DOHH2 (cell line): Measurements from ENCODE around the gene FBN1.

Source experiments
- H3F3A ChIP-seq: fragments of 200-600 bp; sonication (generic), shearing (Covaris generic); 2 replicates; pipeline ENCODE4 v1.6.0; 2016; ENCODE audit warnings: antibody characterized with exemption, mild to moderate bottlenecking; ENCODE audit not compliant: control insufficient read depth, insufficient read depth
- H3K27ac ChIP-seq: fragments of 200-600 bp; sonication (generic); 2 replicates; pipeline ENCODE4 v1.5.1; 2014; ENCODE audit warnings: low read depth, mild to moderate bottlenecking, low read length, moderate library complexity
- H3K27me3 ChIP-seq: fragments of 200-600 bp; sonication (generic); 2 replicates; pipeline ENCODE4 v1.6.1; 2014; ENCODE audit warnings: mild to moderate bottlenecking, low read length, mixed read lengths; ENCODE audit not compliant: control insufficient read depth
- H3K36me3 ChIP-seq: fragments of 200-600 bp; sonication (generic); 2 replicates; pipeline ENCODE4 v1.6.1; 2014; ENCODE audit warnings: mild to moderate bottlenecking, low read length, moderate library complexity, mixed read lengths; ENCODE audit not compliant: control insufficient read depth
- H3K4me1 ChIP-seq: fragments of 200-600 bp; sonication (generic); 2 replicates; pipeline ENCODE4 v1.6.1; 2014; ENCODE audit warnings: mild to moderate bottlenecking, low read length, mixed read lengths; ENCODE audit not compliant: control insufficient read depth
- H3K4me2 ChIP-seq: fragments of 200-600 bp; sonication (generic); 2 replicates; pipeline ENCODE4 v1.6.0; 2014; ENCODE audit warnings: mild to moderate bottlenecking, low read length, moderate library complexity
- H3K4me3 ChIP-seq: fragments of 200-600 bp; sonication (generic); 2 replicates; pipeline ENCODE4 v1.5.1; 2014; ENCODE audit warnings: mild to moderate bottlenecking, low read length, mixed read lengths
- H3K79me2 ChIP-seq: fragments of 200-600 bp; sonication (generic); 2 replicates; pipeline ENCODE4 v1.6.1; 2014; ENCODE audit warnings: mild to moderate bottlenecking, low read length, mixed read lengths; ENCODE audit not compliant: control insufficient read depth
- H3K9me2 ChIP-seq: fragments of 200-600 bp; sonication (generic); replicated peaks from 2 replicates; pipeline ENCODE4 v1.6.1; 2014; ENCODE audit warnings: mild to moderate bottlenecking, low read length, mixed read lengths; ENCODE audit not compliant: control insufficient read depth
- H3K9me3 ChIP-seq: fragments of 200-600 bp; sonication (generic); 2 replicates; pipeline ENCODE4 v1.6.1; 2014; ENCODE audit warnings: antibody characterized with exemption, low read length, mixed read lengths; ENCODE audit not compliant: control insufficient read depth, insufficient read depth
- H4K20me1 ChIP-seq: fragments of 200-600 bp; sonication (generic); 2 replicates; pipeline ENCODE4 v1.6.0; 2014; ENCODE audit warnings: low read depth, mild to moderate bottlenecking, antibody characterized with exemption, low read length, moderate library complexity; ENCODE audit not compliant: control insufficient read depth, insufficient read depth
- CTCF ChIP-seq: fragments of 200-600 bp; sonication (generic); IDR thresholded peaks from one replicate; pipeline ENCODE4 v1.5.1; 2014; ENCODE audit warnings: antibody characterized with exemption, mild to moderate bottlenecking, low read depth, low read length; ENCODE audit not compliant: poor library complexity, severe bottlenecking
- EZH2phosphoT487 ChIP-seq: fragments of 200-600 bp; sonication (generic); IDR thresholded peaks from 2 replicates; pipeline ENCODE4 v1.6.1; 2017; ENCODE audit warnings: borderline replicate concordance, mild to moderate bottlenecking, antibody characterized with exemption, low read length, moderate library complexity, mixed read lengths

FBN1 gene

GRCh38 chr15:48584812-48585563, 60.5 kb downstream of the FBN1 start:
- Histone ChIP-seq H4K20me1 (no peaks in the 10 kb centered on the region), H3K79me2 (no peaks in the 10 kb centered on the region), H3K9me3 (no peaks in the 10 kb centered on the region), H3K27ac (no peak overlapping the region), H3K4me3 (no peak overlapping the region), H3K27me3 (no peaks in the 10 kb centered on the region), H3K36me3 (no peaks in the 10 kb centered on the region), H3K4me1 (no peaks in the 10 kb centered on the region), H3K4me2 (no peak overlapping the region), H3F3A (no peaks in the 10 kb centered on the region), H3K9me2 (no peaks in the 10 kb centered on the region)
- TF ChIP-seq CTCF = no peak
- no peak for TF ChIP-seq EZH2phosphoT487

- no peak overlapping the region for H3K4me2 ChIP-seq
- H3K27ac ChIP-seq = no peak overlapping the region
- H3K9me2 ChIP-seq = no peaks in the 10 kb centered on the region
- no peaks in the 10 kb centered on the region for H3K4me1 ChIP-seq
- TF ChIP-seq CTCF = no peak
- TF ChIP-seq EZH2phosphoT487 = no peak
- no peaks in the 10 kb centered on the region for H3F3A ChIP-seq
- no peaks in the 10 kb centered on the region for H3K36me3 ChIP-seq
- no peaks in the 10 kb centered on the region for H3K79me2 ChIP-seq
- no peaks in the 10 kb centered on the region for H3K9me3 ChIP-seq
- H3K4me3 ChIP-seq = no peak overlapping the region
- no peaks in the 10 kb centered on the region for H3K27me3 ChIP-seq
- H4K20me1 ChIP-seq = no peaks in the 10 kb centered on the region
Observed at GRCh38 chr15:48584090-48584811, 61.3 kb downstream of the FBN1 start.

GRCh38 chr15:48582452-48583247, 62.9 kb downstream of the FBN1 start:
- Histone ChIP-seq H3K79me2 (no peaks in the 10 kb centered on the region), H3K27ac (no peak overlapping the region), H3K27me3 (no peaks in the 10 kb centered on the region), H3K4me1 (no peaks in the 10 kb centered on the region), H4K20me1 (no peaks in the 10 kb centered on the region), H3K36me3 (no peaks in the 10 kb centered on the region), H3K9me3 (no peaks in the 10 kb centered on the region), H3K9me2 (no peaks in the 10 kb centered on the region), H3F3A (no peaks in the 10 kb centered on the region), H3K4me3 (no peak overlapping the region), H3K4me2 (no peak overlapping the region)
- TF ChIP-seq CTCF = no peak
